Measurements from ENCODE around the gene IFNA21.
"Not testable (repeated sequence)": the region's sequence is repeated elsewhere in the genome, so short reads cannot be mapped to it uniquely, and the experiment has no call there.

IFNA21 gene

GRCh38 chr9:21194867-21195776 is 28.7 kb upstream of the IFNA21 start:
- H3K4me3 ChIP-seq (replicated peaks; ENCODE audit: low read depth, low read length); DNase-seq (ENCODE audit: extremely low read depth, insufficient read length); H3K27me3 ChIP-seq (replicated peaks; ENCODE audit: control insufficient read depth, insufficient read depth, low read length); H3K36me3 ChIP-seq (ENCODE audit: control insufficient read depth, insufficient read depth, low read length): not testable (repeated sequence)
- TF ChIP-seq CTCF (IDR thresholded peaks at IDR 0.05; ENCODE audit: insufficient read depth, low read length, poor library complexity, severe bottlenecking) = peak; percentile 67

- not testable (repeated sequence) for H3K4me3 ChIP-seq (replicated peaks; ENCODE audit: low read depth, low read length); DNase-seq (ENCODE audit: extremely low read depth, insufficient read length); H3K27me3 ChIP-seq (replicated peaks; ENCODE audit: control insufficient read depth, insufficient read depth, low read length); H3K36me3 ChIP-seq (ENCODE audit: control insufficient read depth, insufficient read depth, low read length)
Measured at GRCh38 chr9:21187487-21187886, 21.0 kb upstream of the IFNA21 start, which contains the start of gene IFNA4. TSS of gene IFNA4 (minus strand) at chr9:21187587. CDS start at chr9:21187531, 56 bp downstream.

GRCh38 chr9:21182810-21183736 is 16.6 kb upstream of the IFNA21 start:
- H3K27me3 ChIP-seq (replicated peaks; ENCODE audit: control insufficient read depth, insufficient read depth, low read length); H3K4me3 ChIP-seq (replicated peaks; ENCODE audit: low read depth, low read length); H3K36me3 ChIP-seq (ENCODE audit: control insufficient read depth, insufficient read depth, low read length); DNase-seq (ENCODE audit: extremely low read depth, insufficient read length): not testable (repeated sequence)
- TF ChIP-seq CTCF (IDR thresholded peaks at IDR 0.05; ENCODE audit: insufficient read depth, low read length, poor library complexity, severe bottlenecking) = peak; percentile 68

- no peak for TF ChIP-seq CTCF (IDR thresholded peaks at IDR 0.05; ENCODE audit: insufficient read depth, low read length, poor library complexity, severe bottlenecking)
- no peak for DNase-seq (ENCODE audit: extremely low read depth, insufficient read length)
Measured at GRCh38 chr9:21174671-21175070, 8.2 kb upstream of the IFNA21 start.

GRCh38 chr9:21172156-21172555 is 5.7 kb upstream of the IFNA21 start:
- 0 out of 2 replicates have a peak, but pooled peaks cover 1% of the 10 kb centered on the region for H3K27me3 ChIP-seq (replicated peaks; ENCODE audit: control insufficient read depth, insufficient read depth, low read length)
- H3K36me3 ChIP-seq (ENCODE audit: control insufficient read depth, insufficient read depth, low read length) = no peaks in the 10 kb centered on the region
- no peak for TF ChIP-seq CTCF (IDR thresholded peaks at IDR 0.05; ENCODE audit: insufficient read depth, low read length, poor library complexity, severe bottlenecking)
- no peak overlapping the region for H3K4me3 ChIP-seq (replicated peaks; ENCODE audit: low read depth, low read length)
- no peak for DNase-seq (ENCODE audit: extremely low read depth, insufficient read length)

More at GRCh38 chr9:21174671-21175070, 8.2 kb upstream of the IFNA21 start:
- Histone ChIP-seq H3K36me3 (ENCODE audit: control insufficient read depth, insufficient read depth, low read length) (no peaks in the 10 kb centered on the region), H3K4me3 (replicated peaks; ENCODE audit: low read depth, low read length) (no peak overlapping the region), H3K27me3 (replicated peaks; ENCODE audit: control insufficient read depth, insufficient read depth, low read length) (0 out of 2 replicates have a peak, but pooled peaks cover 1% of the 10 kb centered on the region)

All from GM06990 (cell line).